CD14-positive monocyte (primary cell): Measurements from ENCODE around the gene FIBIN. TPM values are rescaled to one million over a fixed set of nuclear protein-coding genes. Genes with fewer than 3 reads are reported as not detected.

ENCODE experiments used
- DNase-seq, 3 donors: peaks; one replicate each; pipeline ENCODE4 v3.0.0-alpha.2; 2011 to 2022
- H2AFZ ChIP-seq: 2 replicates; pipeline ENCODE4 v1.6.0; 2012; ENCODE audit warnings: mild to moderate bottlenecking, low read depth, low read length, inconsistent platforms; ENCODE audit not compliant: insufficient read depth, poor library complexity, severe bottlenecking
- H3K27ac ChIP-seq, 2 donors: 1 replicate in 1 of 2; 2 replicates in 1 of 2; pipeline ENCODE4 v1.5.1; 2012 to 2013; ENCODE audit warnings: low read length in 2 of 2, control low read depth in 1 of 2, inconsistent platforms in 1 of 2, low read depth in 1 of 2, mild to moderate bottlenecking in 1 of 2
- H3K27me3 ChIP-seq, 2 donors: one replicate each; pipeline versions ENCODE4 v1.6.0 to v1.6.1; 2011 to 2013; ENCODE audit warnings: low read length in 2 of 2; ENCODE audit not compliant: control insufficient read depth in 2 of 2, insufficient read depth in 2 of 2
- H3K36me3 ChIP-seq, 2 donors: replicated peaks in 1 of 2; 1 replicate in 1 of 2; 2 replicates in 1 of 2; pipeline versions ENCODE4 v1.5.1 to v1.6.1; 2012 to 2013; ENCODE audit warnings: low read length in 2 of 2, control low read depth in 1 of 2, inconsistent platforms in 1 of 2, mild to moderate bottlenecking in 1 of 2; ENCODE audit not compliant: insufficient read depth in 2 of 2, control insufficient read depth in 1 of 2
- H3K4me1 ChIP-seq, 2 donors: 1 replicate in 1 of 2; 2 replicates in 1 of 2; pipeline versions ENCODE4 v1.5.1 to v1.6.1; 2012 to 2013; ENCODE audit warnings: low read length in 2 of 2, control low read depth in 1 of 2, inconsistent platforms in 1 of 2, mild to moderate bottlenecking in 1 of 2, moderate library complexity in 1 of 2; ENCODE audit not compliant: insufficient read depth in 2 of 2, control insufficient read depth in 1 of 2
- H3K4me2 ChIP-seq: replicated peaks from 2 replicates; pipeline ENCODE3; 2012; ENCODE audit warnings: low read length, moderate library complexity, mild to moderate bottlenecking; ENCODE audit not compliant: poor library complexity, severe bottlenecking; ENCODE audit errors: extremely low read depth
- H3K4me3 ChIP-seq, 3 experiments: fragments of 200-600 bp in 1 of 3; sonication (generic) in 1 of 3; replicated peaks in 1 of 3; 1 replicate in 2 of 3; 2 replicates in 1 of 3; pipeline ENCODE4 v1.5.1; 2011 to 2013; ENCODE audit warnings: low read length in 3 of 3, mild to moderate bottlenecking in 3 of 3, control low read depth in 2 of 3, low read depth in 2 of 3, inconsistent platforms in 1 of 3, moderate library complexity in 1 of 3
- H3K79me2 ChIP-seq: 2 replicates; pipeline ENCODE4 v1.6.0; 2012; ENCODE audit warnings: mild to moderate bottlenecking, control low read depth, inconsistent platforms, low read length, moderate library complexity; ENCODE audit not compliant: insufficient read depth
- H3K9ac ChIP-seq: 2 replicates; pipeline ENCODE4 v1.6.0; 2017; ENCODE audit warnings: low read length, mild to moderate bottlenecking; ENCODE audit not compliant: insufficient read depth, poor library complexity, severe bottlenecking
- H3K9me3 ChIP-seq, 2 donors: replicated peaks in 1 of 2; 1 replicate in 1 of 2; 2 replicates in 1 of 2; pipeline versions ENCODE4 v1.5.1 to v1.6.1; 2012 to 2013; ENCODE audit warnings: low read length in 2 of 2, control low read depth in 1 of 2; ENCODE audit not compliant: control insufficient read depth in 1 of 2, insufficient read depth in 1 of 2
- H4K20me1 ChIP-seq: 2 replicates; pipeline ENCODE4 v1.6.0; 2012; ENCODE audit warnings: mild to moderate bottlenecking, low read length, control low read depth, moderate library complexity; ENCODE audit not compliant: insufficient read depth
- H3K27ac Mint-ChIP-seq, 7 donors: one replicate each; pipeline ENCODE4 v1.8.0; 2020; ENCODE audit warnings: mild to moderate bottlenecking in 7 of 7, mixed read lengths in 7 of 7, moderate library complexity in 6 of 7, inconsistent platforms in 2 of 7
- H3K27me3 Mint-ChIP-seq, 3 donors: one replicate each; pipeline ENCODE4 v1.8.0; 2021 to 2022; ENCODE audit warnings: low read depth in 3 of 3, mild to moderate bottlenecking in 3 of 3, mixed read lengths in 3 of 3, moderate library complexity in 3 of 3, inconsistent platforms in 1 of 3
- H3K36me3 Mint-ChIP-seq, 2 donors: one replicate each; pipeline ENCODE4 v1.8.0; 2020; ENCODE audit warnings: mixed read lengths in 2 of 2, inconsistent platforms in 1 of 2, mild to moderate bottlenecking in 1 of 2
- H3K4me1 Mint-ChIP-seq: one replicate; pipeline ENCODE4 v1.8.0; 2020; ENCODE audit warnings: mild to moderate bottlenecking, mixed read lengths
- H3K4me3 Mint-ChIP-seq, 2 donors: one replicate each; pipeline ENCODE4 v1.8.0; 2020; ENCODE audit warnings: mild to moderate bottlenecking in 2 of 2, mixed read lengths in 2 of 2, moderate library complexity in 1 of 2
- H3K9me3 Mint-ChIP-seq, 7 donors: one replicate each; pipeline ENCODE4 v1.8.0; 2020 to 2022; ENCODE audit warnings: mixed read lengths in 7 of 7, mild to moderate bottlenecking in 6 of 7, moderate library complexity in 6 of 7, inconsistent platforms in 2 of 7
- CTCF ChIP-seq: fragments of 200-600 bp; IDR thresholded peaks from one replicate; pipeline ENCODE4 v1.8.0; 2022; ENCODE audit warnings: antibody characterized with exemption, mild to moderate bottlenecking
- WGBS: methylation state at CpG from one replicate; pipeline ENCODE4 v1.1.5; 2013; ENCODE audit warnings: missing lambda C conversion rate; ENCODE audit not compliant: insufficient coverage; 5-methylcytosine and 5-hydroxymethylcytosine counted together
- intact Hi-C, 2 donors: fragments of 100-400 bp; cut with micrococcal nuclease; formaldehyde crosslinking; loops; one replicate each; pipeline versions ENCODE4 v1.15.0 to v1.15.1; 2023
- polyA plus RNA-seq, 3 donors: library from polyadenylated mRNA; depleted of rRNA in 1 of 3; unstranded in 2 of 3; stranded (reverse) in 1 of 3; fragments of 300-500 nt in 2 of 3; fragments of >200 nt in 1 of 3; fragmentation: Illumina TruSeq in 2 of 3; gene quantifications; 1 replicate in 2 of 3; 2 replicates in 1 of 3; pipeline ENCODE4 v1.2.3, GENCODE V29; 2012 to 2021

FIBIN gene
- polyA plus RNA-seq, 3 donors = not detected

DNA sequence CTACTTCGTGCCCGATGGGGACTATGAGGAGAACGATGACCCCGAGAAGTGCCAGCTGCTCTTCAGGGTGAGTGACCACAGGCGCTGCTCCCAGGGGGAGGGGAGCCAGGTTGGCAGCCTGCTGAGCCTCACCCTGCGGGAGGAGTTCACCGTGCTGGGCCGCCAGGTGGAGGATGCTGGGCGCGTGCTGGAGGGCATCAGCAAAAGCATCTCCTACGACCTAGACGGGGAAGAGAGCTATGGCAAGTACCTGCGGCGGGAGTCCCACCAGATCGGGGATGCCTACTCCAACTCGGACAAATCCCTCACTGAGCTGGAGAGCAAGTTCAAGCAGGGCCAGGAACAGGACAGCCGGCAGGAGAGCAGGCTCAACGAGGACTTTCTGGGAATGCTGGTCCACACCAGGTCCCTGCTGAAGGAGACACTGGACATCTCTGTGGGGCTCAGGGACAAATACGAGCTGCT lies 751 bp downstream of the FIBIN start:
- H3K9me3 Mint-ChIP-seq = peaks cover 0 to 6% (median 4%) of the 10 kb centered on the region in 7 donors
- H3K4me1 Mint-ChIP-seq = no peaks in the 10 kb centered on the region
- peaks cover 0 to 4% (median 0%) of the 10 kb centered on the region in 3 donors for H3K27me3 Mint-ChIP-seq
- intact Hi-C loops = no loop called here
- H3K4me2 ChIP-seq = no peak overlapping the region
- H3K9ac ChIP-seq = no peak overlapping the region
- no peak overlapping the region for H3K4me3 Mint-ChIP-seq
- 67% methylated on average over 18 of the region's 19 CpGs for WGBS
- no peak overlapping the region for H3K27ac Mint-ChIP-seq
- no peak overlapping the region for H2AFZ ChIP-seq
- H3K27me3 ChIP-seq = no peaks in the 10 kb centered on the region
- H3K79me2 ChIP-seq = no peaks in the 10 kb centered on the region
- no peak overlapping the region for H3K27ac ChIP-seq
- no peak for TF ChIP-seq CTCF
- no peak overlapping the region for H3K4me3 ChIP-seq
- no peaks in the 10 kb centered on the region for H3K36me3 Mint-ChIP-seq
- DNase-seq = no peak
- no peaks in the 10 kb centered on the region for H3K4me1 ChIP-seq
- H3K36me3 ChIP-seq = no peaks in the 10 kb centered on the region
- H3K9me3 ChIP-seq = peaks cover 0 to 8% of the 10 kb centered on the region in 2 donors
- no peaks in the 10 kb centered on the region for H4K20me1 ChIP-seq

DNA sequence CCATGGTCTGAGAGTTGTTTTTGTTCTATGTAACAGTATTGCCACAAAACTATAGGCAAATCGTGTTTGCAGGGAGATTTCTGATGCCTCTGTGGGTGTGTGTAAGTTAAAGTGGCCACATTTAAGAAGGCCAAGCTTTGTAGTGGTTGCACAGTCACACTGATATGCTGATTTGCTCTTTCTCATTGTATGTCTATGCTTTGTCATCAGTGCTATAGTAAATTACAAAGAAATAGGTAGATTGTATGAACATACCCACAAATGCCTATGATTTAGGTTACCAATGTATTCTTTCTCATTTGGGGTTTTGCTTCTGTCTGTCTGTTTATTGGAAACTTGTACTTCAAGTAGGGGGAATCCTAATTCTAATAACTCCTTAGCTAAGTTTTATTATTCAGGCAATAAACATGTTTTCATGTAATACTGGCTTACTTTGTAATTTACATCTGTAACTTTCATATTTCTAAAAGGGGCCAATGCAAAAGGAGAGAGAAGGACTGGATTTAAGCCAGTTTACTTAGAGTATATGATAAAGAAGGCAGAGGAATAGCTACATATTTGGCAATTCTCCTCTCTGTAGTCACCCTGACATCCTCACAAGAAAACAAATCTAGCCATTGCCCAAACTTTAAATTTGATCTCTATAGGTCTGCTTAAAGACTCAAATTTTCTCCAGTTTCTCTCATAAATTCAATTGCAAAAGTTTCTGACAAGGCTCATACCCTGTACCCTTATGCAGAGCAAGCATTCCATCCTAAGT lies 2.0 kb downstream of the FIBIN start:
- Histone ChIP-seq H3K27me3 (no peaks in the 10 kb centered on the region), H3K4me3 (no peak overlapping the region), H3K27ac (no peak overlapping the region), H3K9ac (no peak overlapping the region), H3K4me2 (no peak overlapping the region), H2AFZ (no peak overlapping the region), H3K4me1 (no peaks in the 10 kb centered on the region), H3K9me3 (peaks cover 0 to 8% of the 10 kb centered on the region in 2 donors), H3K79me2 (no peaks in the 10 kb centered on the region), H4K20me1 (no peaks in the 10 kb centered on the region), H3K36me3 (no peaks in the 10 kb centered on the region)
- Mint-ChIP-seq H3K4me1 (no peaks in the 10 kb centered on the region), H3K27me3 (peaks cover 0 to 4% (median 0%) of the 10 kb centered on the region in 3 donors), H3K9me3 (peaks cover 0 to 6% (median 4%) of the 10 kb centered on the region in 7 donors), H3K4me3 (no peak overlapping the region), H3K27ac (no peak overlapping the region), H3K36me3 (no peaks in the 10 kb centered on the region)
- intact Hi-C loops = no loop called here
- 60% methylated on average over 1 of the region's 1 CpG for WGBS
- TF ChIP-seq CTCF = no peak
- DNase-seq = no peak
